ENCODE results near the gene ZNF805. TPM values are rescaled to one million over a fixed set of nuclear protein-coding genes. Genes with fewer than 3 reads are reported as not detected.

Gene ZNF805
- total RNA-seq, 1 experiment from 2014 or later, result 15.4 TPM

DNA sequence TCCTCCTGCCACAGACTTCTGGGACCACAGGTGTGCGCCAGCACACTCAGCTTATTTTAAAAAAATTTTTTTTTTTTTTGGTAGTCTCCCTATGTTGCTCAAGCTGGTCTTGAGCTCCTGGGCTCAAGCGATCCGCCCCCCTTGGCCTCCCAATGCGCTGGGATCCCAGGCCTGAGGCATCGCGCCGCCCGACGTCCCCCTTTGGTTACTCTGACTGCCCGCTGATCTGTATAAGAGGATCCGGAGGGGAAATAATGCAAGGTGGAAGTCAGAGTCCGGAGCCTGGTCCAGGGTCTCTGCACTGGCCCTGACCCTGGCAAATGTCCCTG, 486 bp upstream of the ZNF805 start:
- Histone ChIP-seq H2AFZ (ENCODE audit: low read length) (peak overlapping the region; percentile 60), H3K23me2 (ENCODE audit: insufficient read length, low read depth, low read length, poor library complexity, severe bottlenecking) (peaks cover 7% of the 10 kb centered on the region), H3K79me1 (ENCODE audit: insufficient read depth, low read depth, low read length, poor library complexity, severe bottlenecking) (peaks cover 4% of the 10 kb centered on the region), H3K23ac (ENCODE audit: insufficient read length, low read depth, low read length) (no peak overlapping the region), H3K14ac (ENCODE audit: insufficient read depth, low read length) (peak overlapping the region; percentile 82), H3K27me3 (ENCODE audit: insufficient read depth, low read length) (no peaks in the 10 kb centered on the region), H4K8ac (replicated peaks; ENCODE audit: insufficient read length, low read depth, low read length) (no peak overlapping the region), H2BK15ac (ENCODE audit: low read depth, low read length) (no peak overlapping the region), H2BK5ac (ENCODE audit: insufficient read length, low read length) (no peak overlapping the region), H3K4me2 (ENCODE audit: insufficient read depth, insufficient read length, low read length) (peak overlapping the region; percentile 91), H4K20me1 (ENCODE audit: control insufficient read depth, insufficient read depth, insufficient read length) (no peaks in the 10 kb centered on the region), H3K4me1 (ENCODE audit: insufficient read depth, low read length) (no peaks in the 10 kb centered on the region), H2BK120ac (ENCODE audit: low read depth, low read length, poor library complexity, severe bottlenecking) (no peak overlapping the region), H3T11ph (ENCODE audit: low read length) (no peak overlapping the region), H2BK12ac (ENCODE audit: insufficient read length, low read depth, low read length) (no peak overlapping the region), H3K79me2 (ENCODE audit: insufficient read depth, low read length) (peaks cover 16% of the 10 kb centered on the region; the same call in 1 of the 2 replicates), H3K18ac (ENCODE audit: insufficient read length, low read depth, low read length) (peak overlapping the region; percentile 85), H3K27ac (ENCODE audit: insufficient read length, low read depth, low read length) (no peak overlapping the region), H2AK5ac (ENCODE audit: insufficient read length, low read length) (no peak overlapping the region), H4K91ac (ENCODE audit: insufficient read length, low read depth, low read length) (no peak overlapping the region), H3K9me3 (ENCODE audit: control insufficient read depth, low read depth, low read length) (no peaks in the 10 kb centered on the region), H2BK20ac (ENCODE audit: low read depth, low read length, poor library complexity, severe bottlenecking) (no peak overlapping the region), H3K4ac (ENCODE audit: low read depth, low read length) (no peak overlapping the region), H3K9ac (ENCODE audit: extremely low read depth, insufficient read length, low read length) (peak overlapping the region; percentile 82), H4K5ac (ENCODE audit: insufficient read length, low read depth, low read length) (no peak overlapping the region), H3K56ac (ENCODE audit: insufficient read length, low read depth, low read length) (no peak overlapping the region)
- Mint-ChIP-seq H3K27ac (peak overlapping the region; percentile 34 to 99 (median 96); a peak in 6 of 7 replicates), H3K27me3 (ENCODE audit: low read depth) (peaks cover 2% of the 10 kb centered on the region; the same call in 1 of the 2 replicates), H3K4me3 (peak overlapping the region; percentile 97 to 99), H3K9me3 (no peaks in the 10 kb centered on the region), H3K4me1 (peaks cover 11% of the 10 kb centered on the region in 2 experiments), H3K36me3 (ENCODE audit: insufficient read depth in 1 of 3, low read depth in 3 of 3) (peaks cover 9 to 13% (median 13%) of the 10 kb centered on the region in 3 experiments; a peak in 6 of 7 replicates)
- TF ChIP-seq, protein P1, sequence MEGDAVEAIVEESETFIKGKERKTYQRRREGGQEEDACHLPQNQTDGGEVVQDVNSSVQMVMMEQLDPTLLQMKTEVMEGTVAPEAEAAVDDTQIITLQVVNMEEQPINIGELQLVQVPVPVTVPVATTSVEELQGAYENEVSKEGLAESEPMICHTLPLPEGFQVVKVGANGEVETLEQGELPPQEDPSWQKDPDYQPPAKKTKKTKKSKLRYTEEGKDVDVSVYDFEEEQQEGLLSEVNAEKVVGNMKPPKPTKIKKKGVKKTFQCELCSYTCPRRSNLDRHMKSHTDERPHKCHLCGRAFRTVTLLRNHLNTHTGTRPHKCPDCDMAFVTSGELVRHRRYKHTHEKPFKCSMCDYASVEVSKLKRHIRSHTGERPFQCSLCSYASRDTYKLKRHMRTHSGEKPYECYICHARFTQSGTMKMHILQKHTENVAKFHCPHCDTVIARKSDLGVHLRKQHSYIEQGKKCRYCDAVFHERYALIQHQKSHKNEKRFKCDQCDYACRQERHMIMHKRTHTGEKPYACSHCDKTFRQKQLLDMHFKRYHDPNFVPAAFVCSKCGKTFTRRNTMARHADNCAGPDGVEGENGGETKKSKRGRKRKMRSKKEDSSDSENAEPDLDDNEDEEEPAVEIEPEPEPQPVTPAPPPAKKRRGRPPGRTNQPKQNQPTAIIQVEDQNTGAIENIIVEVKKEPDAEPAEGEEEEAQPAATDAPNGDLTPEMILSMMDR (conservative IDR thresholded peaks at IDR 0.05), result no peak
- no CpG with 5 or more reads among the region's 12 CpGs for WGBS (ENCODE audit: extremely low coverage, insufficient read length, low lambda C conversion rate)
- DNase-seq, result no peak

All from H9 (cell line).